K562 (cell line): Measurements from ENCODE around the gene MAD1L1. TPM values are rescaled to one million over a fixed set of nuclear protein-coding genes. Genes with fewer than 3 reads are reported as not detected.

Experiments used
- ATAC-seq: fragments of 200-7000 bp; cut with Tn5 transposase; 3 replicates; pipeline ENCODE4 v1.9.1; 2020; ENCODE audit warnings: moderate library complexity
- BruUV-seq: library from RNA; stranded (reverse); fragments of 400-500 nt; replicated peaks from 2 replicates; lab custom pipeline; 2021; lab: Mats Ljungman, UMichigan
- CTCF ChIA-PET: fragments of 300-600 bp; formaldehyde crosslinking; extraction: SDS; loops from one replicate; lab custom pipeline; 2021; ENCODE audit warnings: low intra/inter-chr PET ratio; lab: Yijun Ruan, JAX
- POLR2A ChIA-PET: fragments of 300-600, 350-650 bp; sonication (Branson Sonifier 250); formaldehyde crosslinking; extraction: SDS; loops from one replicate; lab custom pipeline; 2021; ENCODE audit warnings: antibody characterized with exemption, inconsistent platforms; lab: Yijun Ruan, JAX
- DNase-seq, 4 experiments: peaks; one replicate each; pipeline versions ENCODE4 v3.0.0 to v3.0.0-alpha.2; 2011 to 2018; ENCODE audit warnings: low spot score in 3 of 4, mixed read lengths in 3 of 4; ENCODE audit errors: extremely low read depth in 1 of 4
- FAIRE-seq: peaks from 2 replicates; lab custom pipeline; 2011; peaks lifted over from hg19 to GRCh38; lab: Jason Lieb, UNC
- H2AFZ ChIP-seq: 2 replicates; pipeline ENCODE4 v1.6.0; 2011; ENCODE audit warnings: low read depth, low read length, control low read depth, inconsistent platforms
- H3K27ac ChIP-seq: fragments of 200-600 bp; 3 replicates; pipeline ENCODE4 v1.8.0; 2011; ENCODE audit warnings: low read depth, mild to moderate bottlenecking, control low read depth, inconsistent platforms, low read length, moderate library complexity, mixed read lengths; ENCODE audit errors: extremely low read depth
- H3K27me3 ChIP-seq, 2 experiments: fragments of 300-600 bp in 1 of 2; 2 replicates in 1 of 2; 3 replicates in 1 of 2; pipeline versions ENCODE4 v1.6.0 to v1.8.0; 2011; ENCODE audit warnings: inconsistent platforms in 2 of 2, low read length in 2 of 2, mild to moderate bottlenecking in 1 of 2, mixed read lengths in 1 of 2, moderate library complexity in 1 of 2; ENCODE audit not compliant: control insufficient read depth in 2 of 2, insufficient read depth in 2 of 2
- H3K36me3 ChIP-seq: fragments of 300-600 bp; 3 replicates; pipeline ENCODE4 v1.8.0; 2011; ENCODE audit warnings: mild to moderate bottlenecking, low read length, inconsistent platforms; ENCODE audit not compliant: control insufficient read depth, insufficient read depth
- H3K4me1 ChIP-seq, 2 experiments: fragments of 200-600 bp in 1 of 2; replicated peaks in 1 of 2; 2 replicates in 1 of 2; 3 replicates in 1 of 2; pipeline versions ENCODE4 v1.5.1 to v1.8.0; 2011; ENCODE audit warnings: inconsistent platforms in 2 of 2, low read length in 2 of 2, mild to moderate bottlenecking in 1 of 2, mixed read lengths in 1 of 2, moderate library complexity in 1 of 2; ENCODE audit not compliant: control insufficient read depth in 2 of 2, insufficient read depth in 2 of 2
- H3K4me2 ChIP-seq: 2 replicates; pipeline ENCODE4 v1.6.1; 2011; ENCODE audit warnings: low read length, control low read depth, inconsistent platforms, mixed read lengths; ENCODE audit not compliant: insufficient read depth
- H3K4me3 ChIP-seq: fragments of 200-600 bp; sonication (generic), shearing (Covaris generic); 2 replicates; pipeline ENCODE4 v1.5.1; 2016; ENCODE audit warnings: control low read depth, inconsistent platforms
- H3K79me2 ChIP-seq: fragments of 200-600 bp; 3 replicates; pipeline ENCODE4 v1.8.0; 2011; ENCODE audit warnings: low read length, inconsistent platforms; ENCODE audit not compliant: control insufficient read depth, insufficient read depth
- H3K9ac ChIP-seq, 2 experiments: 2 replicates each; pipeline versions ENCODE4 v1.6.0 to v1.6.1; 2011; ENCODE audit warnings: low read depth in 2 of 2, low read length in 2 of 2, control low read depth in 1 of 2, inconsistent platforms in 1 of 2, mild to moderate bottlenecking in 1 of 2, mixed read lengths in 1 of 2; ENCODE audit not compliant: insufficient read depth in 1 of 2
- H3K9me1 ChIP-seq: one replicate; pipeline ENCODE4 v1.6.0; 2011; ENCODE audit warnings: inconsistent platforms, mild to moderate bottlenecking, low read length, moderate library complexity; ENCODE audit not compliant: control insufficient read depth, insufficient read depth
- H3K9me3 ChIP-seq: replicated peaks from 2 replicates; pipeline ENCODE4 v1.5.1; 2011; ENCODE audit warnings: low read depth, low read length, inconsistent platforms; ENCODE audit not compliant: control insufficient read depth, insufficient read depth
- H4K20me1 ChIP-seq: replicated peaks from 2 replicates; pipeline ENCODE4 v1.6.1; 2011; ENCODE audit warnings: low read length, inconsistent platforms, mixed read lengths; ENCODE audit not compliant: control insufficient read depth, insufficient read depth
- ARNT ChIP-seq, 2 experiments: fragments of 450-650 bp; IDR thresholded peaks; 2 replicates each; pipeline ENCODE4 v1.6.1; 2016; ENCODE audit warnings: mild to moderate bottlenecking in 1 of 2
- ATF2 ChIP-seq: sonication (generic); formaldehyde crosslinking; IDR thresholded peaks from 2 replicates; pipeline ENCODE4 v1.8.1; 2022; ENCODE audit warnings: missing genetic modification reagents
- BCOR ChIP-seq: fragments of 450-650 bp; IDR thresholded peaks from 2 replicates; pipeline ENCODE4 v1.6.1; 2016
- JUND ChIP-seq, 2 experiments: IDR thresholded peaks; 2 replicates in 1 of 2; 3 replicates in 1 of 2; pipeline ENCODE4 v1.6.1; 2011; ENCODE audit warnings: borderline replicate concordance in 2 of 2, low read depth in 2 of 2, low read length in 2 of 2, improper control_type of control experiment in 1 of 2, missing biosample characterization in 1 of 2, missing genetic modification characterization in 1 of 2, missing genetic modification reagents in 1 of 2
- MYC ChIP-seq, 2 experiments: fragments of 250-450 bp in 1 of 2; sonication (Bioruptor Pico) in 1 of 2; IDR thresholded peaks; 2 replicates each; pipeline versions ENCODE4 v1.5.1 to v1.6.1; 2012 to 2021; ENCODE audit warnings: low read depth in 2 of 2, borderline replicate concordance in 1 of 2, improper control_type of control experiment in 1 of 2, low read length in 1 of 2, mild to moderate bottlenecking in 1 of 2, moderate library complexity in 1 of 2
- PHF8 ChIP-seq: fragments of 200-600 bp; sonication (generic); IDR thresholded peaks from 2 replicates; pipeline ENCODE4 v1.6.1; 2012; ENCODE audit warnings: mixed run types, mild to moderate bottlenecking, inconsistent platforms, low read length, moderate library complexity, borderline replicate concordance
- PREB ChIP-seq: sonication (generic); formaldehyde crosslinking; IDR thresholded peaks from 2 replicates; pipeline ENCODE4 v1.8.1; 2023; ENCODE audit warnings: mild to moderate bottlenecking, missing genetic modification reagents
- SLC30A9 ChIP-seq: fragments of 250-450 bp; sonication (Bioruptor Pico); IDR thresholded peaks from 2 replicates; pipeline ENCODE4 v1.8.0; 2022; ENCODE audit warnings: mild to moderate bottlenecking, moderate library complexity
- SREBF1 ChIP-seq: fragments of 150-350 bp; IDR thresholded peaks from 2 replicates; pipeline ENCODE4 v1.6.1; 2014; ENCODE audit warnings: antibody characterized with exemption, low read depth, low read length, borderline replicate concordance
- TBL1XR1 ChIP-seq, 2 experiments: IDR thresholded peaks; 2 replicates each; pipeline ENCODE4 v1.6.1; 2012; ENCODE audit warnings: improper control_type of control experiment in 2 of 2, low read length in 2 of 2, mild to moderate bottlenecking in 1 of 2
- TEAD2 ChIP-seq: fragments of 450-650 bp; IDR thresholded peaks from 2 replicates; pipeline ENCODE4 v1.6.1; 2016; ENCODE audit warnings: missing genetic modification characterization, control low read depth, missing compliant biosample characterization
- TFAM ChIP-seq: fragments of 250-450 bp; sonication (Bioruptor Pico); conservative IDR thresholded peaks from 2 replicates; pipeline ENCODE4 v1.5.0; 2021; ENCODE audit warnings: mild to moderate bottlenecking, moderate library complexity
- ZNF174 ChIP-seq: fragments of 250-450 bp; sonication (Bioruptor Pico); IDR thresholded peaks from 2 replicates; pipeline ENCODE4 v1.4.0; 2020; ENCODE audit warnings: mild to moderate bottlenecking
- ZNF57 ChIP-seq: fragments of 450-650 bp; formaldehyde crosslinking; IDR thresholded peaks from 2 replicates; pipeline ENCODE4 v1.4.0; 2020; ENCODE audit warnings: mild to moderate bottlenecking, moderate library complexity
- ZNF586 ChIP-seq: fragments of 450-650 bp; formaldehyde crosslinking; conservative IDR thresholded peaks from 2 replicates; pipeline ENCODE4 v1.4.0; 2020; ENCODE audit warnings: mild to moderate bottlenecking, moderate library complexity
- ZNF589 ChIP-seq: fragments of 200-800 bp; sonication (Bioruptor generic); IDR thresholded peaks from 2 replicates; pipeline ENCODE4 v1.6.1; 2016; ENCODE audit warnings: low read depth, missing genetic modification characterization, missing compliant biosample characterization
- WGBS: fragments of 100-300 bp; shearing (Covaris generic); methylation state at CpG from one replicate; pipeline ENCODE4 v1.1.6; 2016; ENCODE audit warnings: low coverage, mixed read lengths; ENCODE audit not compliant: insufficient coverage; ENCODE audit errors: missing lambda C conversion rate; 5-methylcytosine and 5-hydroxymethylcytosine counted together
- in situ Hi-C: fragments of 300-500 bp; cut with MboI; formaldehyde crosslinking; loops from 4 replicates; pipeline ENCODE4 v1.15.0; 2018; ENCODE audit warnings: inconsistent platforms, mixed read lengths
- intact Hi-C: fragments of 100-400 bp; cut with micrococcal nuclease; formaldehyde crosslinking; loops from 2 replicates; pipeline ENCODE4 v1.14.2; 2022
- polyA plus RNA-seq, 8 experiments: library from polyadenylated mRNA; depleted of rRNA in 4 of 8; stranded (reverse) in 5 of 8; unstranded in 3 of 8; fragments of >200 nt; fragmentation: Nextera tagmentation in 2 of 8; fragmentation: Illumina TruSeq in 1 of 8; extraction: Ambion mirVana in 2 of 8; extraction: Trizol in 1 of 8; gene quantifications; 2 replicates each; pipeline versions ENCODE4 v1.2.1 to v1.2.3, GENCODE V29; 2011 to 2014; ENCODE audit warnings: inconsistent platforms in 1 of 8, missing spikeins in 1 of 8
- total RNA-seq, 7 experiments: library from RNA; depleted of rRNA in 6 of 7; stranded (reverse); fragments of >200 nt in 6 of 7; fragmentation: Illumina TruSeq in 2 of 7; extraction: Trizol in 2 of 7; gene quantifications; 2 replicates each; pipeline versions ENCODE4 v1.2.1 to v1.2.3, GENCODE V29; 2011 to 2021; ENCODE audit warnings: low replicate concordance in 1 of 7

The MAD1L1 gene
- total and polyA plus RNA-seq, 9 of the 15 experiments (the other 6 are each of a cell fraction or from before 2014, with no cell fraction given): 1.7 to 89.7 (median 18.0) TPM

GRCh38 chr7:1859266-1860035 lies 373.3 kb downstream of the MAD1L1 start:
- Histone ChIP-seq H2AFZ (no peak overlapping the region), H3K27me3 (no peaks in the 10 kb centered on the region), H3K79me2 (peaks cover 18% of the 10 kb centered on the region), H3K9ac (0 out of 4 replicates have a peak overlapping the region, but pooled peaks of 1 of the 2 experiments have one; percentile 74), H3K4me1 (peaks cover 25 to 97% of the 10 kb centered on the region in 2 experiments), H3K4me2 (no peak overlapping the region), H3K36me3 (no peaks in the 10 kb centered on the region; the same call in 2 of the 3 replicates), H3K9me3 (peaks cover 3% of the 10 kb centered on the region), H3K9me1 (peaks cover 3% of the 10 kb centered on the region), H4K20me1 (no peaks in the 10 kb centered on the region), H3K27ac (no peak overlapping the region), H3K4me3 (no peak overlapping the region)
- peak; percentile 29 for FAIRE-seq
- POLR2A ChIA-PET: no interaction called here
- no peak for DNase-seq
- WGBS: 85% methylated on average over 24 of the region's 26 CpGs
- in situ Hi-C loops (no loop called here), intact Hi-C loops (loop anchor here (10.0 kb wide), 1 partner anchor 245 kb away; no protein-coding TSS in a partner anchor)
- CTCF ChIA-PET: no interaction called here
- no TSS peak for BruUV-seq
- TF ChIP-seq SREBF1 (no peak), TEAD2 (tag) (no peak), PREB (CRISPR knock-in tag) (no peak), BCOR (no peak), PHF8 (no peak), ZNF589 (CRISPR knock-in tag) (no peak), ARNT (IDR thresholded peaks at IDR 0.05) (no peak), ZNF57 (CRISPR knock-in tag) (no peak), JUND (IDR thresholded peaks at IDR 0.05; ENCODE audit: borderline replicate concordance, low read depth, low read length) (no peak), JUND (tag; IDR thresholded peaks at IDR 0.05; ENCODE audit: borderline replicate concordance, low read depth, low read length) (no peak), ZNF586 (CRISPR knock-in tag) (no peak), TFAM (CRISPR knock-in tag) (no peak), ZNF174 (CRISPR knock-in tag) (no peak), TBL1XR1 (IDR thresholded peaks at IDR 0.05; ENCODE audit: low read length in 2 of 2) (no peak), MYC (IDR thresholded peaks at IDR 0.05; ENCODE audit: low read depth, low read length) (no peak), MYC (CRISPR knock-in tag; IDR thresholded peaks at IDR 0.05; ENCODE audit: borderline replicate concordance, low read depth) (no peak), SLC30A9 (CRISPR knock-in tag) (no peak), ATF2 (CRISPR knock-in tag) (no peak)
- no peak for ATAC-seq
